Measurements from ENCODE around the gene SLX4IP.

- TF ChIP-seq, protein P1, sequence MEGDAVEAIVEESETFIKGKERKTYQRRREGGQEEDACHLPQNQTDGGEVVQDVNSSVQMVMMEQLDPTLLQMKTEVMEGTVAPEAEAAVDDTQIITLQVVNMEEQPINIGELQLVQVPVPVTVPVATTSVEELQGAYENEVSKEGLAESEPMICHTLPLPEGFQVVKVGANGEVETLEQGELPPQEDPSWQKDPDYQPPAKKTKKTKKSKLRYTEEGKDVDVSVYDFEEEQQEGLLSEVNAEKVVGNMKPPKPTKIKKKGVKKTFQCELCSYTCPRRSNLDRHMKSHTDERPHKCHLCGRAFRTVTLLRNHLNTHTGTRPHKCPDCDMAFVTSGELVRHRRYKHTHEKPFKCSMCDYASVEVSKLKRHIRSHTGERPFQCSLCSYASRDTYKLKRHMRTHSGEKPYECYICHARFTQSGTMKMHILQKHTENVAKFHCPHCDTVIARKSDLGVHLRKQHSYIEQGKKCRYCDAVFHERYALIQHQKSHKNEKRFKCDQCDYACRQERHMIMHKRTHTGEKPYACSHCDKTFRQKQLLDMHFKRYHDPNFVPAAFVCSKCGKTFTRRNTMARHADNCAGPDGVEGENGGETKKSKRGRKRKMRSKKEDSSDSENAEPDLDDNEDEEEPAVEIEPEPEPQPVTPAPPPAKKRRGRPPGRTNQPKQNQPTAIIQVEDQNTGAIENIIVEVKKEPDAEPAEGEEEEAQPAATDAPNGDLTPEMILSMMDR (IDR thresholded peaks at IDR 0.05) = no peak
- TF ChIP-seq POLR2AphosphoS5 (IDR thresholded peaks at IDR 0.05) = no peak
- TF ChIP-seq POLR2A (IDR thresholded peaks at IDR 0.05) = no peak
These were observed 108.4 kb downstream of the SLX4IP start for GRCh38 chr20:10543480-10543879.

Data from prostate gland (tissue), 2 donors.